GM19324 (cell line): ENCODE results near the gene NKAIN1.
"Not testable (repeated sequence)": the region's sequence is repeated elsewhere in the genome, so short reads cannot be mapped to it uniquely, and the experiment has no call there.

ENCODE experiments used
- ATAC-seq: cut with Tn5 transposase; IDR thresholded peaks from one replicate; pipeline ENCODE4 v1.9.1; 2021; ENCODE audit warnings: mild to moderate bottlenecking, moderate library complexity; ENCODE audit not compliant: unreplicated experiment, low FRiP score

NKAIN1 gene

DNA sequence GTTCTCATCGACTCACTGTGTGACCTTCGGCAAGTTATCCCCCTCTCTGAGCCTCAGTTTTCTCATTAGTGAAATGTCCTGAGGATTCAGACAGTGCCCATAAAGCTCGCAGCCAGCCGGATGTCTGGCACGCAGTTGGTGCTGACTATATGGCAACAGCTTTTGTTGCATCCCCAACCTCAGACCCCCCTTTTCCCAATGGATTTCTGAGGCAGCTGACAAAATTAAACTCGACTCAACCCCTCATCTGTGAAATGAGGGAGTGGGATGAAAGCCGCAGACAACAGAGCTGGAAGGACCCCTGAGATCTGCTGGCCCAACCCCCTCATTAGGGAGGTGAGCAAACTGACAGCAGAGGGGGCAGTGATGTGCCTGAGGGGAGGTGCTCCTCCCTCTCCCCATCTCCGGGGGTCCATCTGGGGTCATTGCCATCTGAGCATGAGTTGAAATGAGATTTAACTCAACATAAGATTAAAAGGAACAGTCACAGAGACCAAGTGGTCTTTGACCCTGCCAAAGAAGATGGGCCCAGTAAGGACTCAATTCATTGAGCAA lies 40.4 kb downstream of the NKAIN1 start:
- ATAC-seq: no peak

GRCh38 chr1:31198600-31198999 lies 41.1 kb downstream of the NKAIN1 start:
- no peak for ATAC-seq

GRCh38 chr1:31198150-31198549 lies 41.5 kb downstream of the NKAIN1 start:
- no peak for ATAC-seq

DNA sequence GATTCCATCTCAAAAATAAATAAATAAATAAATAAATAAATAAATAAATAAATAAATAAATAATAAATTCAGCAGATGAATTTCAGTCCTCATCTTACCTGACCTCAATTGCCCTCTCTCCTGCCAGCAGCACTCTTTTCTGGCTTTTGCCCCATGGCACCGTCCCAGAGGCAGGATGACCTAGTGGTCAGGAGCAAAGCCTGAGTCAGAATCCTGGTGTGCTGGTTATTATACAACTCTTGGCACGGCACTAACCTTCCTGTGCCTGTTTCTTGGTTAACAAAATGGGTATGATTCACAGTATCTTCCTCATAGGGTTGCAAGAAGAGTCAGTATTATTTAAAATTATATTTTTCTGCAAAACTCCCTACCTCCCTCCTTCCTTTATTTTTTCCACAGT lies 43.0 kb downstream of the NKAIN1 start:
- no peak for ATAC-seq

DNA sequence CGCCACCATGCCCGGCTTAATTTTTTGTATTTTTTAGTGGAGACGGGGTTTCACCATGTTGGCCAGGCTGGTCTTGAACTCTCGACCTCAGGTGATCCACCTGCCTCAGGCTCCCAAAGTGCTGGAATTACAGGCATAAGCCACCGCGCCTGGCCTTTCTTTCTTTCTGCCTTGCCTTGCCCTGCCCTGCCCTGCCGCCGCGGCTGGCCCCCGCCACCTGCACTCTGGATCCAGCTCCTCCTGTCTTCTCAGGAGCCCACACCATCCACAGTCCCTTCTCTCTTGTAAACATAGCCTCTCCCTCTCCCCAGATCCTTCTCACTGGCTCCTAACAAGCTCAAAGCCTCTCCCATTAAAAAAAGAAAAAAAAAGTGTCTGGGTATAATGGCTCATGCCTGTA lies 44.4 kb downstream of the NKAIN1 start:
- ATAC-seq: not testable (repeated sequence)

- no peak for ATAC-seq
Observed at GRCh38 chr1:31193729-31194128, 46.0 kb downstream of the NKAIN1 start.

DNA sequence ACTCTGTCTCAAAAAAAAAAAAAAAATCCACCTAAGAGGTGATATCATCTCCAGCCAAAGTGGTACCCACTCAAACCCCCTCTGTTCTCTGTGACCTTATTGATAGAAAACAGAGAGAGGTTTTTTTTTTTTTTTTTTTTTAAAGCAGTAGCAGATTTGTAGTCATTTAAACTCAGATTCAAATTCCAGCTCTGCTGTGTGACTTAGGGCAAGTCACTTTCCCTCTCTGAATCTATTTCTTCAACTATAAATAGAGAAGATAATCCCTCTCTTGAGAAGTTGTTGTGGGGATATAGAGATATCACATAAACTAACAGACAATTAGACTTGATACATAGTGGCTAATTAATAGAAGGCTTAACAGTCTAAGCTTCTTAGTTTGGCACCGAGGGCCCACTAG lies 48.4 kb downstream of the NKAIN1 start:
- ATAC-seq: no peak

GRCh38 chr1:31189696-31190674 lies 49.7 kb downstream of the NKAIN1 start:
- no peak for ATAC-seq

GRCh38 chr1:31183927-31184554 lies 55.6 kb downstream of the NKAIN1 start:
- ATAC-seq: no peak

GRCh38 chr1:31183126-31183525 lies 56.6 kb downstream of the NKAIN1 start:
- no peak for ATAC-seq

- no peak for ATAC-seq
Observed at GRCh38 chr1:31182352-31182751, 57.3 kb downstream of the NKAIN1 start.

DNA sequence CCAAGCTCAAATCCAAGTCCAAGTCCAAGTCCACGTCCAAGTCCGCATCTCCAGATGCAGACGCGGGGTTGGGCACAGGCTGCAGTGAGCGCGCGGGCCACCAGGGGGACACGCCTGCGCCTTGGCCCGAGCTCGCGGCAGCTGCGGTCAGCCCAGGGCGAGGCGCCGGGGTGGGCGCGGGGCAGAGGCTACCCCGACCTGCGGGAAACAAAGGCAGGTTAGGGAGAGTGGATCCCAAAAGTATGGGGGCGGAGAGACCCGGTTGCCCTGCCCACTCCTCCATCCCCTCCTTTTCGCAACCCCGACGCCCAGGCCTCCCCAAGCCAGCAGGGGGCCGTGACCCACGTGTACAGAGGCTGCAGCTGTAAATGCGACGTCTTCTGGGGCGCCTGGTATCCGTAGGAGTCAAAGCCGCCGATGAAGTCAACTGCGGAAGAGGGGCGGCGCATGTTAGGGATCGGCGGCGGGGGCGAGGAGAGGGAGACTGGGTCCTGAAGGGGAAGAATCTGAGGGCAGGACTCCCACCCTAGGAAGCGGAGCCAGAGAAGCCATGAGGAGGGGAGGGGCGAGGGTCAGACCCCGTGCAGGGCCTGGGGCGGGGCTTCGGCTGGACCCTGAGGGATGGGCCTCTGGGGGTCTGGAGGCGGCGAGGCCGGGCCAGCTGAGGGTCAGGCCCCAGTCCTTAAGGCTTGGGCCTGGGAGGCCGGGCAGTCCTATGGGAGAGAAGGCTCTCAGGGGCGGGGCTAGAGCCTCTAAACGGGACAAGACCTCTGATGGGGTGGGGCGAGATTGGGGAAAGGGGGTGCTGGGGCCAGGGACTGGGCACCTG lies 58.0 kb downstream of the NKAIN1 start:
- ATAC-seq: no peak

DNA sequence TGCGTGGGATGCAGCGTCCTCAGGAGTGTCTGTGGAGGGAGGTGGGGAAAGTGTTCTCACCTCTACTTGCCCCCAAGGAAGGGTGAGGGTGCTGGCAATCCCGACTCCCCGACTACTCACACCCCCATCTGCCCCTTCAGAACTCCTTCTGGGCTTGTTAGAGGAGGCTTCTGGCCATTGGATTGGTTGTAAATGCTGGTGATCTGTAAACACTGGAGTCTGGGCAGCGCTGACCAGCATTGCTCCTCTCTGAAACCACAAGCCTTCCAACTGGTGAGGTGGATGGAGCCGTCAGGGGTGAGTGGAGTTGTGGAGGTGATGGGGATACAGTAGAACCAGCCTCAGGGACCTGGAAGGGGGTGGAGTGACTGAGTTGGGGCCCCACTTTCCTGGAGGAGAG lies 59.3 kb downstream of the NKAIN1 start:
- no peak for ATAC-seq

GRCh38 chr1:31176291-31176690 lies 63.4 kb downstream of the NKAIN1 start:
- not testable (repeated sequence) for ATAC-seq

GRCh38 chr1:31170486-31170735 lies 69.3 kb downstream of the NKAIN1 start:
- ATAC-seq: no peak

GRCh38 chr1:31166462-31166861 lies 73.2 kb downstream of the NKAIN1 start:
- no peak for ATAC-seq

DNA sequence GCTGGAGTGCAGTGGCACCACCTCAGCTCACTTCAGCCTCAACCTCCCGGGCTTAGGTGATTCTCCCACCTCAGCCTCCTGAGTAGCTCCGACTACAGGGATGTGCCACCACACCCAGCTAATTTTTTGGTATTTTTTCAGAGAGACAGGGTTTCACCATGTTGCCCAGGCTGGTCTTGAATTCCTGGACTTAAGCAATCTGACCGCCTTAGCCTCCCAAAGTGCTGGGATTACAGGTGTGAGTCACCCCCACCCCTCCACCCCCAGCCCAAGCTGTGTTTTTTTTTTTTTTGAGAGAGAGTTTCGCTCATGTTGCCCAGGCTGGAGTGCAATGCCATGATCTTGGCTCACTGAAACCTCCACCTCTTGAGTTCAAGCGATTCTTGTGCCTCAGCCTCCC lies 75.4 kb downstream of the NKAIN1 start:
- no peak for ATAC-seq

DNA sequence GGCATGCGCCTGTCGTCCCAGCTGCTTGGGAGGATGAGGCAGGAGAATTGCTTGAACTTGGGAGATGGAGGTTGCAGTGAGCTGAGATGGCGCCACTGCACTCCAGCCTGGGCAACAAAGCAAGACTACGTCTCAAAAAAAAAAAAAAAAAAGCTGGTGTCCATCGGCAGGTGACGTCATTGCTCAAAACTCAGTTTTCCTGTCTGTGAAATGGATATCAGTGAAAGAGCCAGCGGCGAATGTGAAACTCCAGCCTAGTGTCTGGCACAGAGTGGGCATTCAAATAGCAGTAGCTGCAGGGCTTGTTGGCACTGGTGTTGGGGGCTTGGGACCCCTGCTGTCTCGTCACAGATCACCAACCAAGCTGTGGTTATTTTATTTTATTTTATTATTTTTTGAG lies 75.8 kb downstream of the NKAIN1 start:
- ATAC-seq: no peak

GRCh38 chr1:31161571-31161970 lies 78.1 kb downstream of the NKAIN1 start:
- no peak for ATAC-seq

DNA sequence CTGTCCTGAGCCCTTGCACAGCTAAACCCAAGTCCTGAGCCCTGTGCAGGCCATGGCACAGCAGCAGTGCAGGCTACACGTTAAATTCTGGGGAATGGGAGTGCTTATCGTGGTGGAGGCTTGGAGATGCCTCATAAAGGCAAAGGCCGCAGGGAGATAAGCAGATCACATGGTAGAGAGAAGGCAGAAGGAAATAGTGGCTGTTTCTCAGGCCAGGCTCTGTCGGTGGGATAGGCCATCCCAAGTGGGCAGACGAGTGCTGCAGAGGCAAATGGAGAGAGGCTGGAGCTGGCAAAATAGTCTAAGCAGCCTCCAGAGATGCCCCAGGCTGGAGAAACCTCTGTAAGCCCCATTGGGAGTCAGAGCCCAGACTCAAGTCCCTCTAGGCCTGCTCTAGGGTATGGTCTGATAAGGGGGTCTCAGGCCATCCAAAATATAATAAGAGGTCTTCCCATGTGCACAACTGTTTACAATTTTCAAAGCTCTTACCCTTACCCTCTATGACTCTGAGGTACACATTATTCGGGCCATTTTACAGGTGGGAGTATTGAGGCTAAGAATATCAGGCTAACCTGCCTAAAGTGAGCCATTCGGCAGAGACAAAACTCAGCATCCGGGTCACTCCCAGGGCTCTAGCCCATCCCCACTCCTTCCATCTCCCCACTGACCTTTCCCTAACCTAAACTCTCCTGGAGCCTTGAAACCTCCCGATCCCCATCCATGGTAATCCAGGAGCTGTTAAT lies 79.6 kb downstream of the NKAIN1 start:
- no peak for ATAC-seq
